ENCODE results near the gene POLE. TPM values are rescaled to one million over a fixed set of nuclear protein-coding genes. Genes with fewer than 3 reads are reported as not detected.

Gene POLE
- total and polyA plus RNA-seq, 9 of the 15 experiments (the other 6 are each of a cell fraction or from before 2014, with no cell fraction given) = 2.4 to 154 (median 49.6) TPM

GRCh38 chr12:132640936-132641335 is 46.2 kb downstream of the POLE start:
- ChIA-PET CTCF (ENCODE audit: low intra/inter-chr PET ratio) (no interaction called here), POLR2A (interaction anchor here (0.6 kb wide), 1 partner anchor 182 kb away, joined by 3 read pairs; no protein-coding TSS in a partner anchor)

More at GRCh38 chr12:132640936-132641335, 46.2 kb downstream of the POLE start:
- Histone ChIP-seq H3K27ac (ENCODE audit: extremely low read depth, low read depth, low read length) (no peak overlapping the region), H3K4me3 (no peak overlapping the region), H3K9me1 (ENCODE audit: control insufficient read depth, insufficient read depth, low read length) (no peaks in the 10 kb centered on the region), H3K27me3 (ENCODE audit: control insufficient read depth in 2 of 2, insufficient read depth in 2 of 2, low read length in 2 of 2) (no peaks in the 10 kb centered on the region), H3K9ac (ENCODE audit: insufficient read depth in 1 of 2, low read depth in 2 of 2, low read length in 2 of 2) (no peak overlapping the region), H3K9me3 (replicated peaks; ENCODE audit: control insufficient read depth, insufficient read depth, low read depth, low read length) (no peaks in the 10 kb centered on the region), H2AFZ (ENCODE audit: low read depth, low read length) (no peak overlapping the region), H3K4me2 (ENCODE audit: insufficient read depth, low read length) (no peak overlapping the region), H3K36me3 (ENCODE audit: control insufficient read depth, insufficient read depth, low read length) (peaks cover 93% of the 10 kb centered on the region), H3K4me1 (replicated peaks in 1 of 2; ENCODE audit: control insufficient read depth in 2 of 2, insufficient read depth in 2 of 2, low read length in 2 of 2) (peaks cover 0 to 6% of the 10 kb centered on the region in 2 experiments; a peak in 2 of 5 replicates), H3K79me2 (ENCODE audit: control insufficient read depth, insufficient read depth, low read length) (no peaks in the 10 kb centered on the region; the same call in 2 of the 3 replicates), H4K20me1 (replicated peaks; ENCODE audit: control insufficient read depth, insufficient read depth, low read length) (peaks cover 10% of the 10 kb centered on the region; the same call in 1 of the 2 replicates)
- in situ Hi-C loops (cut with MboI) (no loop called here), intact Hi-C loops (cut with micrococcal nuclease) (no loop called here)
- no peak for DNase-seq (ENCODE audit: extremely low read depth in 1 of 4, low spot score in 3 of 4)
- FAIRE-seq = no peak
- no peak for TF ChIP-seq ZNF830 (CRISPR knock-in tag; IDR thresholded peaks at IDR 0.05)
- TF ChIP-seq PATZ1 (CRISPR knock-in tag; IDR thresholded peaks at IDR 0.05; ENCODE audit: borderline replicate concordance) = no peak
- no peak for TF ChIP-seq ZNF316 (IDR thresholded peaks at IDR 0.05)
- no peak for ATAC-seq
- WGBS (ENCODE audit: insufficient coverage, low coverage, missing lambda C conversion rate) = 80% methylated on average over 10 of the region's 10 CpGs
- BruUV-seq (replicated peaks) = no TSS peak
